SIG-M5 treated with dmso at 0.1 percent for 504 hours (cell line): ENCODE data around the gene ACTL10.

Experiments used
- DNase-seq: peaks from one replicate; lab custom pipeline; 2025; ENCODE audit not compliant: unreplicated experiment; lab: John Stamatoyannopoulos, UW

Gene ACTL10

DNA sequence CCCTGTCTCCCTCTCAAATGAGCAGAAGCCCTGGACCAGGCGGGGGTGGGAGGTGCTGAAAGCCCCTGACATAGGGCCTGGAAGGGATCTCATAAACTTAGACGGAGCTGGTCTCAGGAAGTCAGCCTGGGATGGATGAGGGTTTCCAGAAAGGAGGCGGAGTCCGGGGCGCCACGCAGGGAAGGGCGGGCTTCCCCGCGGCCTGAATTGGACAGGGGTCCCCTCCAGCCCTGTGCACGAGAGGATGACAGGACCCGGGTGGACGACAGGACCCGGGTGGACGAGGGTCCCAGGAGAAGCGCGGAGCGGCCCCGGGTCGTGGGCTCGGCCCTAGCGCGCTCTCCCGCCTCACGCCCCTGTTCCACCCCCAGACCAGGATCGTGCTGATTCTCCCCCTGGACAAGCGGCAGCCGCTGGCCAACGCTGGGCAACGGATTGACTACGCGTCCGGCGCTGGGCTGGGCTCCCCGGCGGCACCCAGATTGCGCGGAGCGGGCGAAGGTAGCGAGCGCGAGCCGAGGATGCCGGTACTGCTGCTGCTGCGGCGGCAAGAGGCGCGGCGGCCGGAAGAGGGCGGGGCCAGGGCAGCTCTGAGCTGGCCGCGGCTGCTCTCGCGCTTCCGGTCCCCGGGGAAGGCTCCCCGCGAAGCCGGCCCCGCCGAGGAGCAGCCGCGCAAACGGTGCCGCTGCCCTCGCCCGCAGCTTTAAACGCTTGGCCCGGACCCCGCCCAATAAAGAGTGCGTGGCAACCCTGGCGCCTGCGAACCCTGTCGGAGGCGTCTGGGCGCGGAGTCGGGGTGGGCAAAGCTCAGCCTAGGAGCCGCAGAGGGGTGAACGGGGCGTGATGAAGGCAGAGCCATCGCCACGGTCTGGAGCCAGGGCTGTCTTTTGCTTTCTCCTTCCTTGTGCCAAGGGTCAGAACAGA is 3.3 kb upstream of the ACTL10 start:
- DNase-seq = peak; percentile 76

- no peak for DNase-seq
Measured at GRCh38 chr20:33664085-33664761, 2.5 kb upstream of the ACTL10 start.

- DNase-seq = no peak
Measured at GRCh38 chr20:33664762-33665144, 2.0 kb upstream of the ACTL10 start.

GRCh38 chr20:33667245-33667675 is 517 bp downstream of the ACTL10 start:
- no peak for DNase-seq

DNA sequence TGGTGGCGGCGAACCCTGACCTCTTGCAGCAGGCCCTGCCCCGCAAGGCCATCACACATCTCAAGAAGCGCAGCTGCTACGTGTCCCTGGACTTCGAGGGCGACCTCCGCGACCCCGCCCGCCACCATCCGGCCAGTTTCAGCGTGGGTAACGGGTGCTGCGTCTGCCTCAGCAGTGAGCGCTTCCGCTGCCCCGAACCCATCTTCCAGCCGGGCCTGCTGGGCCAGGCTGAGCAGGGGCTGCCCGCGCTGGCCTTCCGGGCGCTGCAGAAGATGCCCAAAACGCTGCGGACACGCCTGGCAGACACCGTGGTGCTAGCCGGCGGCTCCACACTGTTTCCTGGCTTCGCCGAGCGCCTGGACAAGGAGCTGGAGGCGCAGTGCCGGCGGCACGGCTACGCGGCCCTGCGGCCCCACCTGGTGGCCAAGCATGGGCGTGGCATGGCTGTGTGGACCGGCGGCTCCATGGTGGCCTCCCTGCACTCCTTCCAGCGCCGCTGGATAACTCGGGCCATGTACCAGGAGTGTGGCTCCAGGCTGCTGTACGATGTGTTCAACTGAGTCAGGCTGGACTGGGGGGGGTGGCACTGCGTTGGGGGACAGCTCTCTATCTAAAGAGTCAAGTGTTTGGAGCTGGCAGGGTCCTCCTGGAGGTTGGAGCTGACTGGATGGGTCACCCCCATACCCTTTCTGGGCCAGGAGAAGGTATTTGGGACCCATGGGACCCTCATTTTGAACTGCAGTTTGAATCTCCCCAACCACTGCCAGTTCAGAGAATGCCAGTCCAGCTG is 1.1 kb downstream of the ACTL10 start:
- peak; percentile 67 for DNase-seq

- DNase-seq = no peak
Measured at GRCh38 chr20:33668466-33669155, 1.9 kb downstream of the ACTL10 start.

DNA sequence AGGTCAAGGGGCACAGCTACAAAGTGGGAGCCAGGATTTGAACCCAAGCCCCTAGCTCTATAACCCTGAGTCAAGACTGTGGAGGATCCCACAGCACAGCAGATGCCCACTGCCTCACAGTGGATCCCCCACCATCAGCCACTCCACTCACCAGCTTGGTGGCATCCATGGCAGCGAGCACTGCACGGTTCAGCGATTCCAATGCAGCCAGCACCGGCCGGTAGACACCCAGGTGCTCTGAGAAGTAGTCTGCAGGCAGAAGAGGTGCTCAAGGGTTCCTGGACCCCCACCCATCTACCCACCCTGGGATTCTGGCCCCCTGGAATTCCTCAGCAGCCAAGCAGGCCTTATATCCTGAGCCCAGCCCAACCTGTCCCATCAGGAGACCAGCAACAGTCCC is 2.5 kb downstream of the ACTL10 start:
- DNase-seq = no peak

DNA sequence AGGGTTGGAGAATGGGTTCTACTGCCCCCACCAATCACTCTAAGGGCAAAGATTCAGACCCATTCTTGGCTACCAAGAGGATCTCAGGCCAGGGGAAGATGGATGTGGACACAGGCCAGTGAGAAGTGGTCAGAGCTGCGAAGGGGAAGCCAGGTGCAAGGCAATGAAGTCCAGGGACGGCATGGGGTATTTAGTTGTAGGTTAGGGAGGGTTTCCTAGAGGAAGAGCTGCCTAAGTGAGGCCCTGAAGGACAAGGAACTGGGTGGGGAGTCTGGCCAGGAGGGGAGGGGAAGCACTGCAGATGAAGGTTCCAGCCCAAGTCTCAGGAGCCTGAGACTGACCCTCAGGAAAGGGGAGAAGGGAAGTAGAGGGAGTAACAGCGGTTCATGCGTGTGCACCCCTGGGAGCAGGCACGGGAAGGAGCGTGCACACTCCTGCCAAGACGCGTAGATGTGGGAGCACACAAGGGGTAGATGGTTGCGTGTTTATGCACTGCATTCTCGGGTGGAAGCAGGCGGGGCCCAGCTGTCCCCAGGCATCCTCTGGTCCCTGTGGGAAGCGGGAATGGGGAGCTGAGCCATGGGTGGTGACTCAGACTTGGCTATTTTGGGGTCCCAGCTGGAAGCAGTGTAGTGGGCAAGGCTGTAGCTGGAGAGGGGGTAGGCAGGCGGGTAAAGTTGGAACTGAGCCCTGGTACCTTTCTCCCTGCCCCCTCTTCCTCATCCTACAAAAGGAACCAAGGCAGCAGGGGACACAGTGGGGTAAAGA is 3.3 kb downstream of the ACTL10 start:
- no peak for DNase-seq

DNA sequence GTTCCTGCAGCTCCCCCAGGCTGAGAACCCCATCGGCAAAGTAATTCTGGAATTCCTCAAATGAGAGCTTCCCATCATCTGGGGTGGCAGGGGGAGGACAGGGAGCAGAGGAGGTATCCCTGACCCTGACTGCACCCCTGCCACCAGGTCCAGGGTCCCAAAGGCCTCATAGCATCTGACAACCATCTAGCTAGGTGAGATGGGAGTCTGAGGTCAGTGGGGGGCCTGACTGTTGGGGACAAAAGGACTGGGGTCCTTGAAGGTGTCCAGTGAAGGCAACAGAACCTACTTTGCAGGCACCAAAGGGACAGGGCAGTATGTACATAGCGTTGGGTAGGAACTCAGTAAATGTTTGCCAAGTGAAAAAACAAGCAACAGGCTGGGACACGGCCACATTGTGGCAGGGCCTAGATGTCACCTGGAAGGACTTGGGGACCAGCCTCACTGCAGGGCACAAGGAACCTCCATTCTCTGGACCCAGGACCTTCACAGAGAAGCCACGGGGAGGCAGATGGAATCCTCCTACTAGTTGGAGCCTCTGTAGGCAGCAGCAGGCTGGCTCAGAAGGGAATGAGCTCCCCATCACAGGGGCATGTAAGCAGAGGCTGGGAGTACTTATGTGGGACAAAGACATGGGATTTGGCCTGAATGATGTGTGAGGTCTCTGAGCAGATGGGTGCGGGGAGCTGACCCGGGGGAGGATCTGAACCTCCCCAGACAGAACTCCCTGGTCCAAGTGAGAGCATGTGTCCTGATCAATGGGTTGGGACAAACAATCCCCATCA is 4.2 kb downstream of the ACTL10 start:
- DNase-seq = no peak

GRCh38 chr20:33671573-33672288 is 5.0 kb downstream of the ACTL10 start:
- no peak for DNase-seq

DNA sequence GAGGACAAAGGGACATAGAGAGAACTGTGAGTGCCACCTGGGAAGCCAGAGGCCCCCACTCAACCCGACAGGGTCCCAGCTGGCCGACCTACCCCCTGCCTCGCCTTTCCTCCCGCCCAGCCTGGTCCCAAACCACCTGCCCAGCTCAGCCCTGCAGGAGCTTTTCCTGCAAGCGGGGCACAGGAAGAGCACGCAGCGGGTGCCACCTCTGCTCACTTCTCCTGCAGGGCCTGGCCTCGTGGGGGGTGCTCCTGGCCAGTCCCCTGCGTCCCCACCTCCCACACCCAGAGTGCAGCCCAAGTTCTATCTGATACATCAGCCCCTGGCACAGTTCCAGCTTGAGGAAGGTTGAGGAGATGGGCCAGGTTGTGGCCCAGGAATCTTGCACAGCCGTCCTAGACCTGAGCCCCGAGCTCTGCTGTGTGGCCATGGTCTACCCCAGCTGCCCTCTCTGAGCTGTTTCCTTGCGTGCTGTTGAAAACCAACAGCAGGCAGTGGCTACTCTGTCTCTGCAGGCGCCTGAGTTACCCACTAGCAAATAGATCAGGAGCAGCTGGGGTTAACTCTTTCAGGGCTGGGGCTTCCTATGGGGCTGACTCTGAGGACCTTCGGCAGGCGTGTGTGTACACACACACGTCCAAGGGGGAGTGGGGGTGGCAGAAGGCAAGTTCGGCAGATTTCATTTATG is 5.8 kb downstream of the ACTL10 start:
- DNase-seq = no peak

GRCh38 chr20:33673114-33673409 is 6.3 kb downstream of the ACTL10 start:
- DNase-seq = no peak

- peak; percentile 57 for DNase-seq
Measured at GRCh38 chr20:33673410-33674293, 6.9 kb downstream of the ACTL10 start.

DNA sequence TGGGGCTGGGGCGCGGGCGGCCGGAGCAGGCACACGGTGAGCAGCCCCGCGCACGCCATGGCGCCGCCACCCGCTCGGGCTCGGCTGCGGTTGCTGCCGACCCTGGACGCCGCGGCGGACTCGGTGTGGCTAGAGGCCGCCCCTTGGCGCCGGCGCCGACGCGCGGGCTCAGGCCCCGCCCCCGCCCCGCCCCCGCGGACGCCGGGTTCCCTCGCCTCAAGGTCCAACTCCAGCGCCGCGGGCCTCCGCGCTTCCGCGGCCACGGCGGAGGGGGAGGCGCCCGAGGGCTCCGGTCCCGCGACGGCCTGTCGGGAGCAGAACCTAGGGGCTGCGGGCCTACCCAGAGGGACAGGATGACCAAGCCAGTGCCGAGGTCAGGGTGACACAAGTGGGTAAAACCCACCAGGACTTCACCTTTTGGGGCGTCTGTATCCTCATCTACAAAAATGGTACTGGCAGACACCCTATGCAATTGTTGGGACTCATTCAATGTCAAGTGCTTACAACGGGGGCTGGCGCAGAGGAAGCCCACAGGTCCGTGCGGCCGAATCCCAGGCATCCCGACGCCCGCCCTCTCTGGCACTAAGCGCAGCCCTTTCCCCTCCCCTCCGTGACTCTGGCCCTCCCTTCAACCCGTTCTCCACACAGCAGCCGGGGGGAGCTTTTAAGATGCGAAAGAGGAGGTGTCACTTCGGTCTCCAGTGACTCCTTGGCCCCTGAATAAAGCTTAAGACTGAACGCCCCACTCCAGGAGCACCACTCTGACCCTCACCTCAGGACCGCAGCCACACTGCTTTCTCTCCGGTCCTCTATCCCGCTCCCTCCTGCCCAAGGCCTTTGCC is 7.8 kb downstream of the ACTL10 start, which contains the start of gene NECAB3:
Gene NECAB3, minus strand, starts transcription at position 135 of the 842 bp plus-strand sequence. Its CDS starts 76 bp downstream, at position 59.
- DNase-seq = peak; percentile 57

- no peak for DNase-seq
Measured at GRCh38 chr20:33675136-33675959, 8.6 kb downstream of the ACTL10 start.
